Keratinocyte (primary cell): Measurements from ENCODE around the gene TCEAL3.

Experiments
- CTCF ChIP-seq, 3 experiments: IDR thresholded peaks in 1 of 3; conservative IDR thresholded peaks in 1 of 3; optimal IDR thresholded peaks in 1 of 3; 2 replicates in 2 of 3; 3 replicates in 1 of 3; pipeline versions ENCODE3 to v1.5.1; 2011; ENCODE audit warnings: low read length in 3 of 3, mild to moderate bottlenecking in 3 of 3, moderate library complexity in 2 of 3, control low read depth in 1 of 3, inconsistent platforms in 1 of 3; ENCODE audit not compliant: insufficient read depth in 2 of 3; ENCODE audit errors: extremely low read depth in 1 of 3
- EZH2 ChIP-seq: IDR thresholded peaks from one replicate; pipeline ENCODE4 v1.6.1; 2012; ENCODE audit warnings: inconsistent platforms, mild to moderate bottlenecking, low read length, moderate library complexity

DNA sequence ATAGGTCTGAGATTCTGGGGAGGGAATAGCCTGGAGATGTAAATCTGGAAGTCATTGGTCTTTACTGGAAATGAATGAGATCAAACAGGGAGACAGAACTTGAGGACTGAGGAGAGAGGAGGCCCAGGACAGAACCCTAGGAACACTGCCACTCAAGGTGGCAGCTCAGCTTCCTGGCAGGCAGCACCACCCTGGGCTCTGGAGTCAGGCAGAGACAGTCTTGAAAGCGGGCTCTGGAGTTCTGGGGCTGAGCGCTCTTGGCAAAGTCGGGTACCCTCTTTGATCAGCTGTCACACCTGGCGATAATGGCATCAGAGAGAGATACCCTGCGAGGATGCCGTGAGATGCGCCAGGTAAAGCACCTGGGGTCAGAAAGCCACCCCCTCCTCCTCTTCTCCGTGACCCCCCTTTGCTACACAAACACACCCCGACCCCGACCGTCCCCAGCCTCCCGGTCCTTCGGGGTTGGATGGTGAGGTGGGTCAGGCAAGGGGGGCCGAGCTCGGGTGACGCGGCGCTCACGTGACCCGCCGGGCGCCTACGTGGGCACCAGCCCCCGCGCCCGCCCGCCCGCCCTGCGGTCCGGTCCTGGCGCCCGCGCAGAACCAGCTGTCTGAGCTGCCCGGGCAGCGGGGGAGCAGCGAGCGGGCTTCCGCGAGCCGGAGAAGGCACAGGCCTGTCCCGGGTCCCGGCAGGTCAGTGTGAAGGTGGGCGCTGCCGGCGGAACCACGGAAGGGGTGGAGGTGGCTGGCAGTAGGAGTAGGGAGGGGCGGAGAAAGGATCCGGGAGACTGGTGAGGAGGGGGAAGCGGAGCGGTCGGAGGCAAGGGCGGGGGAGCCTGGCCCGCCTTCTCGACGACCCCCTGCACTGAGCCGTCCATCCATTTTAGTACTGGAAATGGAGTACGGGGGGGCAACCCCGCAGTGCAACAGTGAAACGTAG is at the start of gene TCEAL3:
- TF ChIP-seq CTCF (optimal IDR thresholded peaks at IDR 0.05 in 1 of 3, IDR thresholded peaks at IDR 0.05 in 1 of 3, conservative IDR thresholded peaks at IDR 0.05 in 1 of 3; ENCODE audit: extremely low read depth in 1 of 3, insufficient read depth in 2 of 3, low read length in 3 of 3) (no peak), EZH2 (no peak)
